Neutrophil (primary cell): ENCODE data around the gene NFIB.

ENCODE experiments used
- H3K27ac ChIP-seq: fragments of 200-600 bp; sonication (generic); 2 replicates; pipeline ENCODE4 v1.5.1; 2016; ENCODE audit warnings: mild to moderate bottlenecking, moderate library complexity
- H3K27me3 ChIP-seq: fragments of 200-600 bp; sonication (generic); 2 replicates; pipeline ENCODE4 v1.6.0; 2016; ENCODE audit warnings: mild to moderate bottlenecking
- H3K36me3 ChIP-seq: fragments of 200-600 bp; sonication (generic); 2 replicates; pipeline ENCODE4 v1.5.1; 2017
- H3K4me1 ChIP-seq, 2 experiments: fragments of 200-600 bp in 1 of 2; sonication (generic) in 1 of 2; 1 replicate in 1 of 2; 2 replicates in 1 of 2; pipeline versions ENCODE4 v1.5.1 to v1.6.1; 2013 to 2016; ENCODE audit warnings: low read depth in 1 of 2, low read length in 1 of 2, mild to moderate bottlenecking in 1 of 2, moderate library complexity in 1 of 2; ENCODE audit not compliant: control insufficient read depth in 1 of 2, insufficient read depth in 1 of 2
- H3K4me3 ChIP-seq, 2 experiments: fragments of 200-600 bp in 1 of 2; sonication (generic) in 1 of 2; 1 replicate in 1 of 2; 2 replicates in 1 of 2; pipeline ENCODE4 v1.5.1; 2013 to 2016; ENCODE audit warnings: low read depth in 1 of 2, low read length in 1 of 2, mild to moderate bottlenecking in 1 of 2, moderate library complexity in 1 of 2
- H3K9me3 ChIP-seq: fragments of 200-600 bp; sonication (generic); 2 replicates; pipeline ENCODE4 v1.5.1; 2016
- CTCF ChIP-seq: fragments of 200-600 bp; sonication (generic); IDR thresholded peaks from 2 replicates; pipeline ENCODE4 v1.5.1; 2016; ENCODE audit warnings: antibody characterized with exemption

The NFIB gene

GRCh38 chr9:14191512-14191911, 122.4 kb downstream of the NFIB start:
- Histone ChIP-seq H3K36me3 (no peaks in the 10 kb centered on the region), H3K4me3 (no peak overlapping the region), H3K27me3 (no peaks in the 10 kb centered on the region), H3K9me3 (no peaks in the 10 kb centered on the region), H3K27ac (no peak overlapping the region), H3K4me1 (no peaks in the 10 kb centered on the region)
- no peak for TF ChIP-seq CTCF

- no peak overlapping the region for H3K4me3 ChIP-seq
- H3K27ac ChIP-seq, result no peak overlapping the region
- no peaks in the 10 kb centered on the region for H3K27me3 ChIP-seq
- no peaks in the 10 kb centered on the region for H3K36me3 ChIP-seq
- TF ChIP-seq CTCF, result no peak
- no peaks in the 10 kb centered on the region for H3K9me3 ChIP-seq
- no peaks in the 10 kb centered on the region for H3K4me1 ChIP-seq
Measured at GRCh38 chr9:14190240-14190639, 123.7 kb downstream of the NFIB start.

- Histone ChIP-seq H3K4me1 (no peaks in the 10 kb centered on the region), H3K36me3 (no peaks in the 10 kb centered on the region), H3K9me3 (no peaks in the 10 kb centered on the region), H3K4me3 (no peak overlapping the region), H3K27me3 (no peaks in the 10 kb centered on the region), H3K27ac (no peak overlapping the region)
- TF ChIP-seq CTCF, result no peak
Measured at GRCh38 chr9:14189578-14189977, 124.4 kb downstream of the NFIB start.

GRCh38 chr9:14189146-14189545, 124.8 kb downstream of the NFIB start:
- TF ChIP-seq CTCF, result no peak
- Histone ChIP-seq H3K27me3 (no peaks in the 10 kb centered on the region), H3K4me1 (no peaks in the 10 kb centered on the region), H3K4me3 (no peak overlapping the region), H3K9me3 (no peaks in the 10 kb centered on the region), H3K27ac (no peak overlapping the region), H3K36me3 (no peaks in the 10 kb centered on the region)

GRCh38 chr9:14188538-14188937, 125.4 kb downstream of the NFIB start:
- Histone ChIP-seq H3K4me3 (no peak overlapping the region), H3K27ac (no peak overlapping the region), H3K27me3 (no peaks in the 10 kb centered on the region), H3K9me3 (no peaks in the 10 kb centered on the region), H3K36me3 (no peaks in the 10 kb centered on the region), H3K4me1 (no peaks in the 10 kb centered on the region)
- TF ChIP-seq CTCF, result no peak

DNA sequence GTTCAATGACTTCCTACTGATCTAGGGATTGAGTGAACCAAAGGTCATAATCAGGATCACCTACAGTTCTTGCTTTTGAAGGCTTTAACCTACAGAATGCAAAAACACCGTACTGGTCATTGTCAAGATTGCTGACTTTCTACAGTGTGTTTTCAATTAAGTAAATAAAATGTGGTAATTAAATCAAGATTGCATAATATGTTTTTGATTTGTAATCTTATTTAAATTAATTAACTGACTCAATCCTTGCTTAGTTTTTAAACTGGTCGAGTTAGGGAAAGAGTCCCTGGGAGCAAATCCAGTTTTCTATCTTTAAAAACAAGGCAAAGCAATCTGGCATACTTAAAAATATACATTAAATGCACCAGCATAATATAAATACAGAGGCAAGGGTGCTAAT, 125.9 kb downstream of the NFIB start:
- no peaks in the 10 kb centered on the region for H3K4me1 ChIP-seq
- no peaks in the 10 kb centered on the region for H3K36me3 ChIP-seq
- H3K27me3 ChIP-seq, result no peaks in the 10 kb centered on the region
- H3K9me3 ChIP-seq, result no peaks in the 10 kb centered on the region
- TF ChIP-seq CTCF, result no peak
- H3K4me3 ChIP-seq, result no peak overlapping the region
- no peak overlapping the region for H3K27ac ChIP-seq
